Esophagus (tissue), 2 donors: ENCODE data around the gene TTC31. TPM values are rescaled to one million over a fixed set of nuclear protein-coding genes. Genes with fewer than 3 reads are reported as not detected.
"Not testable (repeated sequence)": the region's sequence is repeated elsewhere in the genome, so short reads cannot be mapped to it uniquely, and the experiment has no call there.

Experiments used
- H3K27ac ChIP-seq, 2 donors: one replicate each; pipeline ENCODE4 v1.5.1; 2013; ENCODE audit warnings: low read depth in 2 of 2, mild to moderate bottlenecking in 2 of 2, inconsistent platforms in 1 of 2, low read length in 1 of 2, moderate library complexity in 1 of 2
- H3K27me3 ChIP-seq, 2 donors: one replicate each; pipeline ENCODE4 v1.6.1; 2013; ENCODE audit warnings: low read length in 2 of 2, control low read depth in 1 of 2, mild to moderate bottlenecking in 1 of 2; ENCODE audit not compliant: insufficient read depth in 2 of 2, control insufficient read depth in 1 of 2
- H3K36me3 ChIP-seq, 2 donors: one replicate each; pipeline ENCODE4 v1.6.1; 2013; ENCODE audit warnings: low read length in 1 of 2; ENCODE audit not compliant: control insufficient read depth in 2 of 2, insufficient read depth in 2 of 2
- H3K4me1 ChIP-seq, 2 donors: one replicate each; pipeline ENCODE4 v1.6.1; 2013; ENCODE audit warnings: low read length in 1 of 2; ENCODE audit not compliant: control insufficient read depth in 2 of 2, insufficient read depth in 2 of 2
- H3K4me3 ChIP-seq, 2 donors: one replicate each; pipeline ENCODE4 v1.5.1; 2013; ENCODE audit warnings: low read length in 2 of 2, mild to moderate bottlenecking in 2 of 2, low read depth in 1 of 2, moderate library complexity in 1 of 2
- H3K9me3 ChIP-seq, 2 donors: one replicate each; pipeline ENCODE4 v1.6.1; 2013; ENCODE audit warnings: mild to moderate bottlenecking in 2 of 2, low read depth in 1 of 2, low read length in 1 of 2, moderate library complexity in 1 of 2; ENCODE audit not compliant: control insufficient read depth in 2 of 2, insufficient read depth in 1 of 2
- WGBS, 2 donors: extraction: QIAGEN DNeasy Blood & Tissue Kit; methylation state at CpG; one replicate each; pipeline ENCODE4 v1.1.7; 2013; 5-methylcytosine and 5-hydroxymethylcytosine counted together
- polyA plus RNA-seq, 2 donors: library from polyadenylated mRNA; stranded (reverse); fragments of 200-250 nt; gene quantifications; one replicate each; pipeline ENCODE4 v1.2.3, GENCODE V29; 2013
- donor health status: healthy with polysubstance abuse.
- donor health status: Bipolar disorder and iron deficiency.

TTC31 gene
- polyA plus RNA-seq, 2 donors: 9.7 to 13.4 TPM

DNA sequence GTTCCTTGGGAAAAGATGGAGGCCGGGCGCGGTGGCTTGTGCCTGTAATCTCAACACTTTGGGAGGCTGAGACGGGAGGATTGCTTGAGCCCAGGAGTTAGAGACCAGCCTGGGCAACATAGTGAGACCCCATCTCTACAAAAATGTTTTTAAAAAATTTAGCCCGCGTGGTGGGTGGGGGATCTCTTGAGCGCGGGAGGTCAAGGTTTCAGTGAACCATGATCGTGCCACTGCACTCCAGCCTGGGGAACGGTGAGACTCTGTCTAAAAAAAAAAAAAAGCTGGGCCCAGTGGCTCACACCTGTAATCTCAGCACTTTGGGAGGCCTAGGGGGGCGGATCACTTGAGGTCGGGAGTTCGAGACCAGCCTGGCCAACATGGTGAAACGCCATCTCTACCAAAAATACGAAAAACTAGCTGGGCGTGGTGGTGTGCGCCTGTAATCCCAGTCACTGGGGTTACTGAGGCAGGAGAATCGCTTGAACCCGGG, 839 bp downstream of the TTC31 start:
- H3K9me3 ChIP-seq, H3K27me3 ChIP-seq, H3K36me3 ChIP-seq: not testable (repeated sequence)
- peak overlapping the region in 1 of 2 donors; percentile 98 for H3K27ac ChIP-seq
- peak overlapping the region in 1 of 2 donors; percentile 76 for H3K4me3 ChIP-seq
- H3K4me1 ChIP-seq: peaks cover 13% of the 10 kb centered on the region in 2 donors
- 72 to 81% methylated on average over 19 of the region's 19 CpGs for WGBS, 2 donors

DNA sequence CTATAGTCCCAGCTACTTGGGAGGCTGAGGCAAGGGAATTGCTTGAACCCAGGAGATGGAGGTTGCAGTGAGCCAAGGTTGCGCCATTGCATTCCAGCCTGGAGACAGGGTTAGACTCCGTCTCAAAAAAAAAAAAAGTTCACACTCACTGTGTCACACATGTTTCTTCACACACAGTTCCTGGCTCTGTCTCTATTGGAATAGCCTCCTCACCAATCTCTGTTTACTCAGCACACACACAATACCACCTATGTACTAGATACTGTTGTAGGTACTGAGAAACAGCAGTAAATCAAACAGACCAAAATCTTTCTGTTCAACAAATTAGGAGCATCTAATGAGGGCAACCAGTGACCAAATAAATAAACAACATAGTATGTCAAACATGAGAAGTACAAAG, 3.3 kb downstream of the TTC31 start:
- 85 to 96% methylated on average over 2 of the region's 2 CpGs for WGBS, 2 donors
- Histone ChIP-seq H3K4me3 (no peak overlapping the region), H3K4me1 (peaks cover 8 to 9% of the 10 kb centered on the region in 2 donors), H3K27me3 (no peaks in the 10 kb centered on the region), H3K36me3 (peaks cover 6 to 15% of the 10 kb centered on the region in 2 donors), H3K9me3 (no peaks in the 10 kb centered on the region), H3K27ac (no peak overlapping the region)

DNA sequence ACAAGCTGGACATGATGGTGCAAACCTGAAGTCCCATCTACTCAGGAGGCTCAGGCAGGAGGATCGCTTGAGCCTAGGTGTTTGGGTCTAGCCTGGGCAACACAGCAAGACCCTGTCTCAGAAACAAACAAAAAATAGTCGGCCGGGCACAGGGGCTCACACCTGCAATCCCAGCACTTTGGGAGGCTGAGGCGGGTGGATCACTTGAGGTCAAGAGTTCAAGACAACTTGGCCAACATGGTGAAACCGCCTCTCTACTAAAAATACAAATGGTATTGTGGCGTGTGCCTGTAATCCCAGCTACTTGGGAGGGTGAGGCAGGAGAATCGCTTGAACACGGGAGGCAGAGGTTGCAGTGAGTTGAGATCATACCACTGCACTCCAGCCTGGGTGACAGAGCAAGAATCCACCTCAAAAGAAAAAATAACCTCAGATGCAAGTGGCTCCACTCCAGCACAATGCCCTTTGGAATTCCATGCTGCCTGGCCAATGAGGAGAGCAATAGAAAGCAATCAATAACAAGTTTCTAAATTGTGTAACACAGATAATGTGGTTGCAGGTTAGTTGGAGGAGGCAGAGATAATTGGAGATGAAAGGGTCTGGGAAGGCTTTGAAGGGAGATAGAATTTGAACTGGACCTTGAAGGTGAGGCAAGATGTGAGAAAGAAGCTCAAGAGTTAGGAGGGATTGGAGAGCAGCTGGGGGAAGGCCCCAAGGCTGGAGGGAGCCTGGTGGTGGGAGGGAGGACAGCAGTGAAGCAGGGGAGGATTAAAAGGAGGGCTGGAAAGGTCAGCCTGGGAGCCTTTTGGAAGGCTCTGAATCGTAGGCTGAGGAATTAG, 6.0 kb downstream of the TTC31 start:
- no peaks in the 10 kb centered on the region for H3K27me3 ChIP-seq
- H3K36me3 ChIP-seq: peaks cover 20 to 38% of the 10 kb centered on the region in 2 donors
- no peak overlapping the region for H3K4me3 ChIP-seq
- H3K27ac ChIP-seq: no peak overlapping the region
- no peaks in the 10 kb centered on the region for H3K9me3 ChIP-seq
- WGBS, 2 donors: 78 to 89% methylated on average over 9 of the region's 9 CpGs
- H3K4me1 ChIP-seq: no peaks in the 10 kb centered on the region

DNA sequence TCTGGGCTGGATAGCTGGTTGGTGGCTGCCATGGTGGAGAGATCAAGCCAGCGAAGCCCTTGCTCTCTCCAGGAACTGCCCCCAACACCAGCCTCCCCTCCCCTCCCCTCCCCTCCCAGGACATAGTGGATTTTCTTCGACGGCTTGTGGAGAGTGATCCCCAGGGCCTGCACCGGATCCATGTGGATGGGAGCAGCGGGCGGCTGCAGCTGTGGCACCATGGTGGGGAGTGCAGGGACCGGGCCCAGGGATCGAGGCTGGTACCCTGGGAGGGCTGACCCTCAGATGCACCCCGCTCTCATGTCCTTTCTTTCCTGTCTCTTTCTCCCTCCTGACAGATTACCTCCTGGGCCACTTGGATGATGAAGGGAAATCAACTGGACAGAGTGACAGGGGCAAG, 7.0 kb downstream of the TTC31 start:
- Histone ChIP-seq H3K9me3 (no peaks in the 10 kb centered on the region), H3K36me3 (peaks cover 20 to 38% of the 10 kb centered on the region in 2 donors), H3K27ac (no peak overlapping the region), H3K27me3 (no peaks in the 10 kb centered on the region), H3K4me1 (no peaks in the 10 kb centered on the region), H3K4me3 (no peak overlapping the region)
- WGBS, 2 donors: 93 to 95% methylated on average over 9 of the region's 9 CpGs

DNA sequence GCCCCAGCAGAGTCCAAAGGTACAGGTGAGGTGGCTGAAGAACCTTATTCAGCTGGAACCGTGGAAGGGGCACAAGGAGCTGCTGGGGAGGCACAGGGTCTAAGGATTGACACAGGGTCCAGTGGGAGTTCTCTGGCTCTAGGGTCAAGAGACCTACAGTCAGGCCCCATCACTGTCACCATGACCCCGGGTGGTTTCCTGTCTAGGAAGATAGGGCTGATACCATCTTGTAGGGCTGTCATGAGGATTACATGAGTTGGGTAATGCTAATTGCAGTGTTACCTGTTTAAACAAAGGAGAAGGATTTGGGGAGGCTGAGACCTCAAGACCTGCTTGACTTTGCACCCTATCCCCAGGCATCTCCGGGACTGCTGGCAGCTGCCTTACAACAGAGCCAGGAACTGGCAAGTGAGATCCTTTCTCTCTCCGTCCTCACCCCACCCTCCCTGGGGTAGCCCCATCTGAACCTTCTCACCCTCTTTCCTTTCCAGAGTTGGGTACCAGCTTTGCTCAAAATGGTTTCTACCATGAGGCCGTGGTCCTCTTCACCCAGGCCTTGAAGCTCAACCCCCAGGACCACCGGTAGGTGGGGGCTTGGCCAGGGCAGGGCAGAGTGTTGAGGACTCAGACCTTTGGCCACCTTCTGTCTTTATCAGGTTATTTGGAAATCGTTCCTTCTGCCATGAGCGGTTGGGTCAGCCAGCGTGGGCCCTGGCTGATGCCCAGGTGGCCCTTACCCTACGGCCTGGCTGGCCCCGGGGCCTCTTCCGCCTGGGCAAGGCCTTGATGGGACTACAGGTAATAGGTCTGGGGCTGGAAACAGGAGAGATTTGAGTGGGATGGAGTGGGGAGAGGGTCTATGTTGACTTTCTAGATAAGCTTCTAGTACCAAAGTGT, 9.0 kb downstream of the TTC31 start:
- no peaks in the 10 kb centered on the region for H3K27me3 ChIP-seq
- no peaks in the 10 kb centered on the region for H3K9me3 ChIP-seq
- 90 to 92% methylated on average over 12 of the region's 12 CpGs for WGBS, 2 donors
- H3K4me3 ChIP-seq: no peak overlapping the region
- peaks cover 20 to 38% of the 10 kb centered on the region in 2 donors for H3K36me3 ChIP-seq
- H3K4me1 ChIP-seq: no peaks in the 10 kb centered on the region
- H3K27ac ChIP-seq: no peak overlapping the region

DNA sequence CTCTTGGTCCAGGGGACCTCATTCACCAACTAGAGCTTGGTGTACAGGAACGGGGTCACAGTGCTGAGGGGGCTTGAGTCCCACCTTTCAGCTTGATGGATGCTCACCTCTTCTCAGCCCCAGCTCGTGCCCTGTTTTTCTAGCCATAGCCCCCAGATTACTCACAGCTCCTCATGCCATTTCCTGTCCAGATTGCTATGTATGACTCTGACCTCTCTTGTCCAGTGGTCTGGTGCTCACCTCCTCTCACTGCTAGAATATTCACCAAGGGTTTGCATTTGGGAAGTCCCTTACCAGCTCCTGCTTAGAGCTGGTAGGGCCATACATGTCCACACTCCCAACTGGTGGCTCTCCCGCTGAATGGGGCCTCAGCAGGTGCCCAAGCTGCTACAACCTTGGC, 10.7 kb downstream of the TTC31 start:
- H3K27ac ChIP-seq: no peak overlapping the region

DNA sequence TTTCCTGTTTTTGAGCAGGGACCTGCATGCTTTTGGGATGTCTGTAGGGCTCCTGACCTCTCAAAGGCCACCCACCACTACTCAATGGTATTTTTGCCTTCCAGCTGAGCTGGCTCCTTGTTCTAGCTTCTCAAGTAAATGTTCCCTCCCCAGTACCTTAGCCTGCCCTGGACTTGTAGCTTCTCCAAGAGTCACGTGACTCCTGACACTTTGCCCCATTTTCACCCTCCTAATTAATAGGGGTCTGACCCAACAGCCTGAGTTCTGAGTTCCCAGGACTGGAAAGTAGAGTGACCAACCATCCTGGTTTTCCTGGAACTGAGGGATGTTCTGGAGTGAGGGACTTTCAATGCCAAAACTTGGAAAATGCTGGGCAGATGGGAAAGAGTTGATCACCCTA, 12.6 kb downstream of the TTC31 start:
- 86 to 88% methylated on average over 1 of the region's 1 CpG for WGBS, 2 donors
- Histone ChIP-seq H3K27me3 (peaks cover 0 to 13% of the 10 kb centered on the region in 2 donors), H3K27ac (no peak overlapping the region), H3K36me3 (peaks cover 20 to 31% of the 10 kb centered on the region in 2 donors), H3K4me3 (no peak overlapping the region), H3K4me1 (peaks cover 14 to 18% of the 10 kb centered on the region in 2 donors), H3K9me3 (no peaks in the 10 kb centered on the region)

More for the DNA sequence above, 10.7 kb downstream of the TTC31 start:
- 94% methylated on average over 3 of the region's 3 CpGs for WGBS, 2 donors
- Histone ChIP-seq H3K4me1 (peaks cover 5 to 10% of the 10 kb centered on the region in 2 donors), H3K9me3 (no peaks in the 10 kb centered on the region), H3K4me3 (no peak overlapping the region), H3K36me3 (peaks cover 20 to 38% of the 10 kb centered on the region in 2 donors), H3K27me3 (no peaks in the 10 kb centered on the region)

DNA sequence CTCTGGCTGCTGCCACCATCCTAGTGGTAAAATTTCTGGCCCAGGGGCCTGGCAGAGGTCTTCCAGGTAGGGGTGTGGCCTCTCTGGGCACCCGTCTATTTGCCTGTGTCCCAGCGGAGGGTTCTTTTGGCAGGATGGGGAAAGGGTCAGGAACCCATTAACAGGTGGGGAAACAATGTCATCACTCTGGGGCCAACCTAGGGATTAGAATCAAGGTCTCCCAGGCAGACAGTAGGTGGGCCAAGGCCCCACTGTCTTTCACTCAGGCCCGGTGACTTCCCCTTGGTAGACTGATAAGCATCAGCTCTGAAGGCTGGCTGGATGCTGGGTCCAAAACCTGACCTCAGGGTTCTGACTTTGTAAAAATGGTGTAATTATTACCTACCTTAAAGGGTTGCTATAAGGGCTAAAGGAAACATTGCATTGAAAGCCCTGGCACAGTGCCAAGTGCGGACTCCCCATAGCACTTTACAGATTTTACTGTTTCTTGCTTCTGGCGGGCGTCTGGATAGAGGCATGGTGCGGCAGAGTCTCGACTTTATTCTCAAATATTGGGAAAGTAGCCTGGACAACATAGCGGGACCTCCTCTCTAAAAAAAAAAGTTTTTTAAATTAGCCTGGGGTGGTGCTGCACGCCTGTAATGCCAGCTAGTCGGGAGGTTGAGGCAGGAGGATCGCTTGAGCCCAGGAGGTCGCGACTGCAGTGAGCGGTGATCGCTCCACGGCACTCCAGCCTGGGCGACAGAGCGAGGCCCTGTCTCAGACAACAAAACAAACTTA, 14.3 kb downstream of the TTC31 start:
- Histone ChIP-seq H3K27me3 (peaks cover 0 to 14% of the 10 kb centered on the region in 2 donors), H3K9me3 (no peaks in the 10 kb centered on the region), H3K36me3 (peaks cover 7 to 13% of the 10 kb centered on the region in 2 donors), H3K4me1 (peaks cover 16 to 18% of the 10 kb centered on the region in 2 donors), H3K4me3 (peak overlapping the region in 1 of 2 donors; percentile 32), H3K27ac (no peak overlapping the region)
- WGBS, 2 donors: 55 to 63% methylated on average over 19 of the region's 19 CpGs
